NCI-H446 treated with DMSO at 0.1 percent for 48 hours (cell line): ENCODE results near the gene ST6GALNAC3.
"Not testable (repeated sequence)": the region's sequence is repeated elsewhere in the genome, so short reads cannot be mapped to it uniquely, and the experiment has no call there.

ENCODE experiments used
- DNase-seq: peaks from one replicate; lab custom pipeline; 2025; lab: John Stamatoyannopoulos, UW

Gene ST6GALNAC3

GRCh38 chr1:76640092-76640491 lies 565.5 kb downstream of the ST6GALNAC3 start:
- DNase-seq, result no peak

DNA sequence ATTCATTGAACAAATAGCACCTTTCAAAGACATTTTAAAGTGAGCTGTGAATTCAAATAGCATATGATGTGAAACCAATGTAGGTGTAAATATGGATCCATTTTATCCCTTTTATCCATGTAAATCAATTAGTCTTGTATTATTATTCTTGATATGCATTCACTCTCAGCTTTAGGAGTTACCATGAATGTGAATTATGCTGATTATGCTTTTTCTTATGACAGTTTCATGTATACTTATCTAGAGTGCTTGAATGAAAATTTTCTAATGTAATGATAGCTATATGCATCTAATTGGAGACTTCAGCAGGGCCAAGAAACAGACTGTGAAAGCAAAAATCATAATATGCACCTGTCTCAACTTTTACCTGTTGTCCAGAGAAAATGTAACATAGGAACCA lies 566.2 kb downstream of the ST6GALNAC3 start:
- DNase-seq, result no peak

- DNase-seq, result no peak
Measured at GRCh38 chr1:76644139-76644538, 569.6 kb downstream of the ST6GALNAC3 start.

DNA sequence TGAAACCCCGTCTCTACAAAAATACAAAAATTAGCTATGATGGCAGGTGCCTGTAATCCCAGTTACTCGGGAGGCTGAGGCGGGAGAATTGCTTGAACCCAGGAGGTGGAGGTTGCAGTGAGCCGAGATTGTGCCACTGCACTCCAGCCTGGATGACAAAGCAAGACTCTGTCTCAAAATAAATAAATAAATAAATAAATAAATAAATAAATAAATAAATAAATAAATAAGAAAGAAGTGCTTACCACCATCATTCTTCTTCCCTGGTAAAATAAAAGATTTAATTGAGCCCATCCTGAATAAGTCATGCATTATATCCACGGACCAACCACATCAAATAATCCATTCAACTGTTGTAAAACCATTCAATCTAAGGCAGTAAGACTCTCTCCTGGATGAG lies 578.3 kb downstream of the ST6GALNAC3 start:
- DNase-seq, result not testable (repeated sequence)

GRCh38 chr1:76657623-76658022 lies 583.1 kb downstream of the ST6GALNAC3 start:
- DNase-seq, result no peak

- DNase-seq, result no peak
Measured at GRCh38 chr1:76659171-76659940, 584.8 kb downstream of the ST6GALNAC3 start.

DNA sequence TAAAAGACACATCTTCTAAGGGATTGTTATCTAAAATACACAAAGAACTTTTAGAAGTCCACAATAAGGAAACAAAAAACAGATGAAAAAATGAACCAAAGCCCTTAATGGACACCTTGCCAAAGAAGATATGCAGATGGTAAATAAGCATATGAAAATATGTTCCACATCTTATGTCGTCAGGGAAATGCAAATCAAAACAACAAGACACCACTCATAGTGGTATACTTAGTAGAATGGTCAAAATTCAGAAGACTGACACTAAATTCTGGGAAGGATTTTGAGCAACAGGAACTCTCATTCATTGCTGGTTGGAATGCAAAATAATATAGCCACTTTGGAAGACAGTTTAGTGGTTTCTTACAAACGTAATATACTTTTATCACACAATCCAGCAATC lies 587.0 kb downstream of the ST6GALNAC3 start:
- no peak for DNase-seq

DNA sequence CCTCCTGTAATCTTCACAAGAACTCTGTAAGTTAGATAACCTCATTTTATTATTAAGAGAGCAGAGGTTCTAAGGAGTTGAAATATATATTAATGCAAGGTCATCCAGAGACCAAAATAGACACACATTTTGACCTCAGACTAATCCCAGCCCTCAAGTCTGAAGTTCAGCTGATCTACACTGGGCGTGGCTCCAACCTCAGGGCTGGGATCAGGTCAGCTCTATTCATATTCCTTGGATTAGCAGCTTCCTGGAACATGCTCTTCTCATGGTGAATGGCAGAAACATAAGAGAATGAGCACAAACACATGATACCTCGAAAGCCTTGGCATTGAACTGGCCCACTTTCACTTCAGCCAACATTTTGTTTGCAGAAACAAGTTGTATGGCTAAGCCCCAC lies 592.0 kb downstream of the ST6GALNAC3 start:
- peak; percentile 58 for DNase-seq

DNA sequence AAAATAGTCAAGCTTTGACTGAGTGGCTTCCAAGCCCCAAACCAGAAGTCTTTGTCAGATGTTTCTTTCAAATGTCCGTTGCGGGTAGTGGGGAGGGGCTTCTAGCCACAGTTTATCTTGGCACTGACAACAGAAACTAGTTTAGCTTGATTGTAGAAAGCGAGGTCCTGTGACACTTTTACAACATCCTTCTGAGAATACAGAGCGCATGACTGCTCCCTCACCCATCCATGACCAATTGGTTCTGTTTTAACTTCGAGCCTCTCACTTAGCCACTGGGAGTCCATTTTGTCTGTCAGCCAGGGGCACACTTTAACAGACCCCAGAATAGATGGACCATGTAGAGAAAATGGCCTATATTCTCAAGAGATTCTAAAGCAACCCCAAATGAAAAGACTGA lies 593.5 kb downstream of the ST6GALNAC3 start:
- no peak for DNase-seq

DNA sequence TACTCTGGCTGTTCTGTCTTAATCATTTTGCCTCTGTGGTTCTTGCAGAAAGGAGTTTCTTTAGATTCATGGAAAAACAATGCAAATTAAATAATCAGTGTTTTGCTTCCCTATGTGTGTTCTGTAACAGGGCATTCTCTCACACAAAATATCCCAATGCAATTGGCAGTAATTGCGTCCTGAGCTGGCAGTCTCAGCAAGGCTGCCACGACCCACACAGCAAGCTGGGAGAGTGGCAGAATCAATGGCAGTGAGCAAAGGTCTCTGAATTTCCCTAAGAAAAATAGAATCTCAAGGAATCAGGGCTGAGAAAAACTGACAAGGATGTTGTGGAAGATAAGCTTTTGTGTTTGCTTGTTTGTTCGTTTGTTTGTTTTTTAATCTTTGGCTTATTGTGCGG lies 594.6 kb downstream of the ST6GALNAC3 start:
- no peak for DNase-seq

- DNase-seq, result no peak
Measured at GRCh38 chr1:76669624-76670315, 595.2 kb downstream of the ST6GALNAC3 start.

DNA sequence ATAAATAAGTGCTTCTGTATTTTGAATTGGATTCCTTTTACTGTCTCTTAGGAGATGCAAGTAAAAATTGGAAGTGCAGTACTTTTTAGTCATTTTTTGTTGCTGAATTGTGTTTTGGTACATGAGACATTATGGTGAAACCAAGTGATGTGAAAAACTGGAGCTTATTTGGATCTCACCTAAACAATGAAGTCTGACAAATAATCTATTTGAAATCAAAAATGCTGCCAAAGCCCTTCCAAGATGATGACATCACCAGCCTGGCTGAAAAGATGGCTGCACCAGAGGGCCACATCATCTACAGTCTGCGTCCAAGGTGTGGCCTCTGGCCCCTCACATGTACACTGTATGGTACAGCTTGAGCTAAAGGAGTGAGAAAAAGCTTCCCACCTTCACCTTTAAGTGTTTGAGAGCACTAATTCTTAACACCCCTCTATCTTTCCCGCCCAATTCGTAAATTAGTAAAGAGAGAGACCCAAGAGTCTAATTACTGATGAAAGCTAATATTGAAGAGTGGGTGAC lies 600.2 kb downstream of the ST6GALNAC3 start:
- no peak for DNase-seq

DNA sequence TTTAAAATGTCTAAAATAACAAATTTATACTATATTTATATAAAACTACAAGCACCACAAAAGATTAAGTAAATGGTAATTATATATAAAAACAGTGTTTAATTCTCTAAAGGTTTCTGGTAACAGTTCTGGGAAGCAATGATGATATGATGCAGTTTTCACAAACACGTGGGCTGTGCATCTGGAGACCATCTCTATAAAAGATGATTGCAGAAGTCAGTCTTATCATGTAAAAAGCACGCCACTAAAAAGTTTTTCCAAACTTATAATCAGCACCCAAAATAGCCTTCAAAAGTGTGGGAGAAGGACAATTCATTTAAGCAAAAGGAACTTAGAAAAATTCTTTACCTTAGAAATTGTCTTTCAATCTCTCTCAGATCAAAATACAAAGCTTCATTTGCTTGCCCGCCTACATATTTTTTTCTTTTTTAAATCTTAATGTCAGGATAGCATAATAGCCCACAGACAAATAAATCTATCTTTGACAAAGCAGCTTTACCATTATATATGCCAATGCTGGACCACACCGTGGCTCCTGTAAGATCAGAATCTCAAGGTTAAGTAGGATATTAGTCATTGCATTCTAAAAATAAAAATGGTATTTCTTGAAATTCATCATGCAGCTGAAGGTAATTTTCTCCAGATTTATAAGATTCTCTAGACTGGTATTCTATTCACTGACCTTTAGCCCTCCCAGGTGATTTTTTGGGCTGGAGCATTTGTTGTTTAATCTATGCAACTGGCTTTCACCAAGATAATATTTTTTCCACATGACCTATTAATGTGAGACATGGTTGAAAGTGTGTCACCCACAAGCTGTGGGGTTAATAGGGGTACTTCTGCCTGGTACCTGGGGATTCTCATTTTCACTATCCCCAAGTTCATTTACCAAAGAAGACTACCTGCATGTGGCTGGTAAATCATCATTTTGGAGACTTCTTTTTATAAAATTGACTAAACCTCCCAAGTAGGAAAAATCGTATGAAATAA lies 603.2 kb downstream of the ST6GALNAC3 start:
- no peak for DNase-seq

- DNase-seq, result no peak
Measured at GRCh38 chr1:76679534-76680152, 605.1 kb downstream of the ST6GALNAC3 start.

DNA sequence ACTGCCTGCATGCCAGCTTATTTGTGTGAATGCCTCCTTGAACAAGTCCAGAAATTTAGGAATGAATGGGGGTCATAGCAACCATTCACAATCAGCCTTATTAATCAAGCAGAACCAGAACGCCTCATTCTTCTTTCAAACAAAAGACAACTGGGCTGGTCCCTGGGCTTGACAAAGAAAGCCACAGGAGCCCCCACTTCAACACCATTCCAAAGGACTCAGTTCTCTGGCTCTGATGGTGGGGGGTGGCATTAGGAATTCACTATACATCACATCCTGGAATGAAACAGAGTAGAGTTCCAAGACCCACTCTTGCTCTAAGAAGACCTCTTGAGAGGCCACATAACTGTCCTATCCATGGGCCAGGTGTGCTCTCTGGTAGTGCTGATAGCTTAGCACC lies 606.1 kb downstream of the ST6GALNAC3 start:
- DNase-seq, result no peak

DNA sequence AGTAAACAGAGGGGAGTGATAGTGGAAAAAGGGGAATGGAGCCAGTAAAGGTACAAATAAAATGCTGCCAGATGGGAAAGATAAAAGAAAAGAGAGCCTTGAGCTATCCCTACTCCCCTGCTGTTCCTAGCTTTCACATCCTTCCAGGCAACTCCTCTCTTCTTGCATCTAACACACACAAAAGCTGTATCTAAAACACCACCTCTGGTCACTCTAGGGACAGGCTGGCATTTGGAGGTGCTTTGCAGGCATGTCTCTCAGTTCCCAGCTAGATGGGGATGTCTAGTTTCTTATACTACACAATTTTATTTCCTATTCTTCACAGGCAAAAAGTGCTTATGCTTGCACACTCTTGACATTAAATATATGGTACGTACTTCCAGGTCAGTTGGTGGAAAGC lies 607.6 kb downstream of the ST6GALNAC3 start:
- DNase-seq, result no peak
